OCI-LY3 (cell line): ENCODE measurements around the gene CYBB.
"Not testable (repeated sequence)": the region's sequence is repeated elsewhere in the genome, so short reads cannot be mapped to it uniquely, and the experiment has no call there.

Source experiments
- H2AFZ ChIP-seq: fragments of 200-600, 300-600 bp; shearing (Covaris generic); 2 replicates; pipeline ENCODE4 v1.6.0; 2014; ENCODE audit warnings: antibody characterized with exemption, low read depth, low read length
- H3K27ac ChIP-seq: fragments of 200-600, 300-600 bp; sonication (generic); 2 replicates; pipeline ENCODE4 v1.5.1; 2014; ENCODE audit warnings: mild to moderate bottlenecking, low read length, moderate library complexity, mixed read lengths
- H3K27me3 ChIP-seq: fragments of 200-600, 300-600 bp; sonication (generic); 2 replicates; pipeline ENCODE4 v1.6.1; 2014; ENCODE audit warnings: low read depth, low read length, mixed read lengths
- H3K36me3 ChIP-seq: fragments of 200-600, 300-600 bp; sonication (generic); replicated peaks from 2 replicates; pipeline ENCODE3; 2014; ENCODE audit warnings: low read depth, low read length, mixed read lengths
- H3K4me1 ChIP-seq: fragments of 300-600, 200-600 bp; sonication (generic); 2 replicates; pipeline ENCODE4 v1.6.1; 2014; ENCODE audit warnings: low read length, mixed read lengths
- H3K4me2 ChIP-seq: fragments of 200-600, 300-600 bp; sonication (generic); 2 replicates; pipeline ENCODE4 v1.6.1; 2014; ENCODE audit warnings: low read length, mixed read lengths
- H3K4me3 ChIP-seq: fragments of 300-600, 200-600 bp; sonication (generic); 2 replicates; pipeline ENCODE4 v1.5.1; 2014; ENCODE audit warnings: antibody characterized with exemption, mild to moderate bottlenecking, low read length, moderate library complexity
- H3K79me2 ChIP-seq: fragments of 300-600, 200-600 bp; shearing (Covaris generic); 2 replicates; pipeline ENCODE4 v1.6.1; 2014; ENCODE audit warnings: mild to moderate bottlenecking, low read length, mixed read lengths
- H3K9ac ChIP-seq: fragments of 300-600, 200-600 bp; shearing (Covaris generic); 2 replicates; pipeline ENCODE4 v1.6.0; 2014; ENCODE audit warnings: mild to moderate bottlenecking, low read length, moderate library complexity
- H3K9me3 ChIP-seq: fragments of 200-600, 300-600 bp; shearing (Covaris generic); 2 replicates; pipeline ENCODE4 v1.6.1; 2014; ENCODE audit warnings: low read length, mixed read lengths; ENCODE audit not compliant: insufficient read depth
- H4K20me1 ChIP-seq: fragments of 200-600, 300-600 bp; sonication (generic); 2 replicates; pipeline ENCODE4 v1.6.1; 2016; ENCODE audit warnings: low read length, mixed read lengths; ENCODE audit not compliant: insufficient read depth
- CTCF ChIP-seq: fragments of 200-600, 300-600 bp; sonication (generic); IDR thresholded peaks from 2 replicates; pipeline ENCODE4 v1.5.1; 2014; ENCODE audit warnings: antibody characterized with exemption, low read length, low read depth
- EZH2phosphoT487 ChIP-seq: fragments of 200-600 bp; shearing (Covaris generic); IDR thresholded peaks from 2 replicates; pipeline ENCODE4 v1.6.1; 2018; ENCODE audit warnings: antibody characterized with exemption, mixed run types, low read depth

Gene CYBB

GRCh38 chrX:37759878-37760418 is 19.9 kb upstream of the CYBB start:
- Histone ChIP-seq H3K4me1 (peaks cover 78% of the 10 kb centered on the region), H3K27ac (peak overlapping the region; percentile 59), H3K4me3 (no peak overlapping the region), H3K79me2 (no peaks in the 10 kb centered on the region), H3K9me3 (no peaks in the 10 kb centered on the region), H2AFZ (no peak overlapping the region), H3K4me2 (peak overlapping the region; percentile 14), H4K20me1 (no peaks in the 10 kb centered on the region), H3K9ac (no peak overlapping the region), H3K27me3 (no peaks in the 10 kb centered on the region), H3K36me3 (no peaks in the 10 kb centered on the region)
- TF ChIP-seq EZH2phosphoT487 (no peak), CTCF (no peak)

GRCh38 chrX:37763400-37763799 is 16.5 kb upstream of the CYBB start:
- Histone ChIP-seq H3K4me2 (no peak overlapping the region; the same call in 1 of the 2 replicates), H3K9me3 (no peaks in the 10 kb centered on the region), H3K36me3 (no peaks in the 10 kb centered on the region), H2AFZ (peak overlapping the region; percentile 76), H3K4me1 (peaks cover 61% of the 10 kb centered on the region), H3K27ac (peak overlapping the region; percentile 49), H4K20me1 (no peaks in the 10 kb centered on the region), H3K79me2 (no peaks in the 10 kb centered on the region), H3K9ac (0 out of 2 replicates have a peak overlapping the region, but pooled peaks have one; percentile 24), H3K4me3 (no peak overlapping the region), H3K27me3 (no peaks in the 10 kb centered on the region)
- no peak for TF ChIP-seq CTCF
- no peak for TF ChIP-seq EZH2phosphoT487

GRCh38 chrX:37765507-37765906 is 14.4 kb upstream of the CYBB start:
- Histone ChIP-seq H3K79me2 (no peaks in the 10 kb centered on the region), H3K4me1 (peaks cover 40% of the 10 kb centered on the region), H3K27ac (no peak overlapping the region), H3K4me2 (no peak overlapping the region), H3K4me3 (no peak overlapping the region), H3K36me3 (no peaks in the 10 kb centered on the region), H3K27me3 (no peaks in the 10 kb centered on the region), H3K9me3 (no peaks in the 10 kb centered on the region), H3K9ac (no peak overlapping the region), H2AFZ (no peak overlapping the region), H4K20me1 (no peaks in the 10 kb centered on the region)
- no peak for TF ChIP-seq CTCF
- no peak for TF ChIP-seq EZH2phosphoT487

- TF ChIP-seq EZH2phosphoT487: no peak
- no peak for TF ChIP-seq CTCF
- Histone ChIP-seq H3K4me3 (no peak overlapping the region), H3K79me2 (no peaks in the 10 kb centered on the region), H3K27ac (no peak overlapping the region), H3K4me2 (no peak overlapping the region), H2AFZ (peak overlapping the region; percentile 53; the same call in 1 of the 2 replicates), H3K27me3 (no peaks in the 10 kb centered on the region), H4K20me1 (no peaks in the 10 kb centered on the region), H3K36me3 (no peaks in the 10 kb centered on the region), H3K9ac (no peak overlapping the region), H3K4me1 (peaks cover 28% of the 10 kb centered on the region), H3K9me3 (no peaks in the 10 kb centered on the region)
These were observed 12.4 kb upstream of the CYBB start for GRCh38 chrX:37767430-37767829.

GRCh38 chrX:37768866-37769265 is 11.0 kb upstream of the CYBB start:
- not testable (repeated sequence) for H4K20me1 ChIP-seq, H3K27ac ChIP-seq, H3K9me3 ChIP-seq, H2AFZ ChIP-seq, H3K79me2 ChIP-seq, H3K4me2 ChIP-seq, H3K27me3 ChIP-seq, H3K9ac ChIP-seq, H3K36me3 ChIP-seq, H3K4me3 ChIP-seq
- H3K4me1 ChIP-seq: peaks cover 14% of the 10 kb centered on the region
